Measurements from ENCODE around the gene HKDC1.
"Not testable (repeated sequence)": the region's sequence is repeated elsewhere in the genome, so short reads cannot be mapped to it uniquely, and the experiment has no call there.

Gene HKDC1, protein sequence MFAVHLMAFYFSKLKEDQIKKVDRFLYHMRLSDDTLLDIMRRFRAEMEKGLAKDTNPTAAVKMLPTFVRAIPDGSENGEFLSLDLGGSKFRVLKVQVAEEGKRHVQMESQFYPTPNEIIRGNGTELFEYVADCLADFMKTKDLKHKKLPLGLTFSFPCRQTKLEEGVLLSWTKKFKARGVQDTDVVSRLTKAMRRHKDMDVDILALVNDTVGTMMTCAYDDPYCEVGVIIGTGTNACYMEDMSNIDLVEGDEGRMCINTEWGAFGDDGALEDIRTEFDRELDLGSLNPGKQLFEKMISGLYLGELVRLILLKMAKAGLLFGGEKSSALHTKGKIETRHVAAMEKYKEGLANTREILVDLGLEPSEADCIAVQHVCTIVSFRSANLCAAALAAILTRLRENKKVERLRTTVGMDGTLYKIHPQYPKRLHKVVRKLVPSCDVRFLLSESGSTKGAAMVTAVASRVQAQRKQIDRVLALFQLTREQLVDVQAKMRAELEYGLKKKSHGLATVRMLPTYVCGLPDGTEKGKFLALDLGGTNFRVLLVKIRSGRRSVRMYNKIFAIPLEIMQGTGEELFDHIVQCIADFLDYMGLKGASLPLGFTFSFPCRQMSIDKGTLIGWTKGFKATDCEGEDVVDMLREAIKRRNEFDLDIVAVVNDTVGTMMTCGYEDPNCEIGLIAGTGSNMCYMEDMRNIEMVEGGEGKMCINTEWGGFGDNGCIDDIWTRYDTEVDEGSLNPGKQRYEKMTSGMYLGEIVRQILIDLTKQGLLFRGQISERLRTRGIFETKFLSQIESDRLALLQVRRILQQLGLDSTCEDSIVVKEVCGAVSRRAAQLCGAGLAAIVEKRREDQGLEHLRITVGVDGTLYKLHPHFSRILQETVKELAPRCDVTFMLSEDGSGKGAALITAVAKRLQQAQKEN

DNA sequence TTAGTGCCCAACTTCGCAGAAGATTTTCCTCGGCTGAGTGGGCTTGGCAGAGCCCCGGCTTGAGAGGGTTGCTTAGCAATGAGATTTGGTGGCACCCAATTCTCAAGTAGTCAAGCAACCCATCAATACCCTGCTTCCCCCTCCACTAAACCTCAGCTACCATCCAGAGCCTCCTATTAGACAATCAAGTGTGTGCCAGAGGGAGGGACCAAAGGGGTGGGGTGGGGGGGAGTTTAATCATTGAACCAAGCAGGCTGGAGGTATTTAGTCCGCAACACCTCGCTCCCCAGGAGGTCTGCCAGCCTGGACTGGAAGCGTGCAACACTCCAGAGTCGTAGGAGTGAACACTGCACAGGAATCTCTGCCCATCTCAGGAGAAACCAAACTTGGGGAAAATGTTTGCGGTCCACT is at the start of gene HKDC1:
HKDC1 (plus strand) TSS at position 292 of the 411 bp plus-strand sequence; CDS start at position 396, 104 bp downstream.
- DNase-seq (ENCODE audit: low read depth) = no peak

DNA sequence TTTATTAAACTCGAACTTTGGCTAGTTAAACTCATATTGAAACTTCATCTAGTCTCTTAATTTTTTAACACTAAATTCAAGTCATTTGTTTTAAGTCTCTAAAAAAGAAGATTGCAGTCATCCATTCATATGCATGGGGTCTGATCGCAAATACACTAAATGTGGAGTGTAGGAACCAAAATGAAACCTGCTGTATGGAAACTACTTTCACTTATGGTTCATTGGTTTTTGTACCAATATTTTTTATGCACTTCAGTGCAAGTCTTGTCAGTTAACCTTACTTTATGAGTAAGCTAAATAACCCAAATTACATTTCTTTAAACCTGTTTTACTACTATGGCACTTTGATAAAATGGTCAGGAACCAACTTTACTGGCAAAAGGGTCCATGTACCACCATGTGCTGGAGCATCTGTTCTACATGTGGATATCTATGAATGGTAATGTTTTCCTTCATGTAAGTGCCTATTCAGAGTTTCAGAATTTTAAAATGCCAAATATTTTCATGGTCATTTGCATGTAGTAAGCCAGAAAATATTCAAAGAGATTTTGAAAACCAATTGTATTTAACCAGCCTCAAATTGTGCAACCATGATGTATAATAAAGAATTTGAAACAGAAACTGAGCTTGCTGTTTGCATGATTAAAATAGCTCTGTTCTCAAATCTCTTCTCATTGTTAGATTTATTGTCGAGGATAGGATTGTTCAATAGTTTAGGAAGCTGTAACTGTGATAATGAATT is 47.7 kb upstream of the HKDC1 start:
- no peak for DNase-seq (ENCODE audit: low read depth)

DNA sequence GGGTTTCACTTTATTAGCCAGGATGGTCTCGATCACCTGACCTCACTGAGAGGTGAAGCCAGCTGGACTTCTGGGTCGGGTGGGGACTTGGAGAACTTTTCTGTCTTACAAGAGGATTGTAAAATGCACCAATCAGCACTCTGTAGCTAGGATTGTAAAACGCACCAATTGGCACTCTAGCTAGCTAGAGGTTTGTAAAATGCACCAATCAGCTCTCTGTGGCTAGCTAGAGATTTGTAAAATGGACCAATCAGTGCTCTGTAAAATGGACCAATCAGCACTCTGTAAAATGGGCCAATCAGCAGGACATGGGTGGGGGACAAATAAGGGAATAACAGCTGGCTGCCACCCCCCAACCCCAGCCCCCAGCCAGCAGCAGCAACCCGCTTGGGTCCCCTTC is 44.8 kb upstream of the HKDC1 start:
- not testable (repeated sequence) for DNase-seq (ENCODE audit: low read depth)

DNA sequence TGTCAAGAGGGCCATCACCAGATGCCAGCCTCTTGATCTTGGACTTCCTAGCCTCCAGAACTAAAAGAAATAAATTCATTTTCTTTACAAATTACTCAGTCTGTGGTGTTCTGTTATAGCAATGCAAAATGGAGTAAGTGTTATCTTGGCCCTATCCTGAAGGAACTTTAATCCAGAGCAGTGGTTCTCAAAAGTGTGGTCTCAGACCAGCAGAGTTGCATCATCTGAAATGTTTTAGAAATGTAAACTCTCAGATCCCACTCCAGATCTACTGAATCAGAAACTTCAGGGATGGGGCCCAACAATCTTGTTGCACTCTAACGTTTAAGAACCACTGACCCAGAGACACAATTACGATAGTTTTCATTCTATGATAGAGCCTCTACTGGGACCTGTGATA is 43.3 kb upstream of the HKDC1 start:
- DNase-seq (ENCODE audit: low read depth) = no peak

DNA sequence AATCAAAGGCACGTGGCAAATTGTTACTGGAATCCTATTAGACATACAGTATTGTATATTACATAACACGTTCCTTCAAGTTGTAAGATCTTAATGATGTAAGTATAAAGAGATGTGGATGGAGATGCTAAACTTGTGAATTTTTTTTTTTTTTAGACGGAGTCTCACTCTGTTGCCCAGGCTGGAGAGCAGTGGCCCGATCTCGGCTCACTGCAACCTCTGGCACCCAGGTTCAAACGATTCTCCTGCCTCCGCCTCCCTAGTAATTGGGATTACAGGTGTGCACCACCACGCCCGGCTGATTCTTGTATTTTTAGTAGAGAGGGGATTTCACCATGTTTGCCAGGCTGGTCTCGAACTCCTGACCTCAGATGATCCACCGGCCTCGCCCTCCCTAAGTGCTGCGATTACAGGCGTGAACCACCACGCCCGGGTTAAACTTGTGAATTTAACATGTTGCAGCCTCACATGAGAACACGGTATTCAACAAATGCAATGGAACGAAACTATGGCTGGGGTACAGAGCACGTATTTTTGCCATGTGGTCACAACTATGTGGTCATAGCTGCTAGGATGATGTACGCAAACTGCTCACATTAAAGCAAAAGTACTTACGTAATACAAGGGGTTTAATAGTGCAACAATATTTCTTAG is 40.9 kb upstream of the HKDC1 start:
- DNase-seq (ENCODE audit: low read depth) = peak; percentile 33

DNA sequence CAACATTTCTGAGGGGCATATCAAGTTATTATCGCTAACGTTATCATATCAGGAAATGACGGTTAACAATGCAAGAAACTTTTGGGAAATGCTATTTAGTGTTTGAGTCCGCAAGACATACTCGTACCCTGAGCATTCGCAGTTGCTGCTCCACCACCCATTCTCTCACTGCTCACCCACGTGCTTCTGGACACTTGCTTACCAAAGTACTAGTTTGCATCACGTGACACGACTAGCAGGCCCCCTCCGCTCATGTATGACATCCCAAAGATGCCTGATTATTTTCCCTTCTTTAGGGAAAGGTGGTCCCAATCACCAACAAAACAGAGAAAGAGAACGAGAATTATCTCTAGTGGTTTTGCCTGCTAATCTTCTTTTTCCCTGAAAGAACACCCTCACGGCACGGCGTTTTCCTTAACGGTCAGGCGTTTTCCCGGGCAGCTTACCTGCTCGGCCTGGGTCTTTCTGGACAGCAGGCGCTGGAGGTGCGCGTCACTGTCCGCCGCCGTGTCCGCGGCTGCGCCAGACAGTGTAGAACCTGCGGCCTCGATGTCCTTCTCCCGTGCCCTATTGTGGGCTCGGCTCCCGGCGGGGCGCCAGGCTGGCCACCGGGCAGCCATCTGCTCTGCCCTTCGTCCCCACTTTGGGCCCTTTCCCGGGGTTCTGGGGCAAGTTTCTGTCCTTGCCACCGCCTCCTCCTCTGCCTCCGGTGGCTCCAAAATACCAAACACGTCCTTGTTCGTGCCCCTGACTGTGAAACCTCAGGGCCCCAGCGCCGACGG is 40.2 kb upstream of the HKDC1 start, which contains the start of gene SUPV3L1:
SUPV3L1 (plus strand) TSS at position 492 of the 782 bp plus-strand sequence; CDS start at position 550, 58 bp downstream.
- DNase-seq (ENCODE audit: low read depth) = peak; percentile 94

DNA sequence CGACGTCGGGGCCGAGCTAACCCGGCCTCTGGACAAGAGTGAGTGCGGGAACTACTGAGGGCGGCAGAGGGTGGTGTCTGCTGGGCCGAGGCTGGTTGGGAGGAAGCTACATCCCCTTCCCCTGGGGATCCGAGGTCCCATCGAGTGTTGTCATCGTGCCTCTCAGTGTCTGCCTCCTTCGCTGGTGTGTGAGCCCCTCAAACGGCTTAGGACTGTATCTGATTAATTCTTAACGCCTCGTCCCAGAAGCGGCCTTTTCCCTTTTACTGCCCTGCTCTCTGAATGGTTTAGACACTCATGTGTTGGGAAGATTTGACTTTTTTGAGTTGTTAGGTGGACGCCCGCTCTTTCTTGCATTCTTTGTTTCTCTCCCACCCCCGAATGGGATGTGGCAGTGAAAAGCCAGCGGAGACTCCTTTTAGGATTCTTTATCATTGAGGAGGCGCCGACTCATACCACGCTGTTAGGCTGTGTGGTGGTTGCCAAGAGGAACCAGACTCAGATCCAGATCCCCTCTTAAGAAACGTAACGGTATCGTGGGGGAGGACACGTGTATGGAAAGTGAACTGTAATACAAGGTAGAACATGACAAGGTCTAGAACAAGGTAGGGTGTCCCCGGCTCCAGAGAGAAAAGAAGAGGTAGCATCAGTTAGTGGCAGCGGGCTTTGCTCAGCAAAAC is 39.5 kb upstream of the HKDC1 start:
- DNase-seq (ENCODE audit: low read depth) = peak; percentile 5

DNA sequence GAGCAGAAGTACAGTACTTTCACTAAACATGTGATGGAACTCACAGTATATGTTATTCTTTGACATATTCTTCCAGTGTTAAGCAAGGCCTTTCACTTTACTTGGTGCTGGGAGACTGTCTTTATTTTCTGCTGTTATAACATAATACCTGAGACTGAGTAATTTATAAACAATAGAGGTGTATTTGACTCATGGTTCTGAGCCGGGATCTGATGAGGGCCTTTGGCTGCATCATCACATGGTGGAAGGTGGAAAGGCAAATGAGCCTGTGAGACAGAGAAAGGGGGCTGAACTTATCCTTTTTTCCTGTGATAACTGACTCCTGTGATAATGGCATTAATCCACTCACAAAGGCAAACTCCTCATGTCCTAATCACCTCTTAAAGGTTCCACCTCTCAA is 38.7 kb upstream of the HKDC1 start:
- DNase-seq (ENCODE audit: low read depth) = no peak

DNA sequence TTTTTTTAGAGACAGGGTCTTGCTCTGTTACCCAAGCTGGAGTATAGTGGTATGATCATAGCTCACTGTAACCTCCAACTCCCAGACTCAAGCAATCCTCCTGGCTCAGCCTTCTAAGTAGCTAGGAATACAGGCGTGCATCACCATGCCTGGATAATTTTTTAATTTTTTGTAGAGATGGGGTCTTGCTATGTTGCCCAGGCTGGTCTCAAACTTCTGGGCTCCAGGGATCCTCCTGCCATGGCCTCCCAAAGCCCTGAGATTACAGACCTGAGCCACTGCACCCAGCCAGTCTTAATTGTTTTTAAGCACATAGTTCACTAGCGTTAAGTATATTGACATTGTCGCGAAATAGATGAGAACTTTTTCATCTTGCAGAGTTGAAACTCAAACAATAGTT is 38.1 kb upstream of the HKDC1 start:
- DNase-seq (ENCODE audit: low read depth) = no peak

DNA sequence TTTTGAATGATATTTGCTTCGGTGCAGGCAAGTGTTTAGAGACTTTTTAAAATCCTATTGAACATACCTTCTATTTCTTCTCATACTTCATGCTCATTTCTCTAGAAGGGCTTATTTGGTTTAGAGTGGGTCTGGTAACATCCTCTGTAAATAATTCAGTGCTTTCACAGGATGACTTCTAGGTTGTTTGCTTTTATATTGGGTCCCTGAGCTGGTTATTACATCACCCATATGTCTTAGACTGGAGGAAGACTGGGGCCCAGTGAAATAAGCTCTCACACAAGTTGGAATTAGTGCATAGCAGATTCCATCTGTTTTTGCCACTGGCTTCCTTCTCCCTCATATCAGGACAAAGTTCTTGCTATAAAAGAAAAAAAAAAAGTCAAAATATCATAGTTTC is 33.6 kb upstream of the HKDC1 start:
- no peak for DNase-seq (ENCODE audit: low read depth)

DNA sequence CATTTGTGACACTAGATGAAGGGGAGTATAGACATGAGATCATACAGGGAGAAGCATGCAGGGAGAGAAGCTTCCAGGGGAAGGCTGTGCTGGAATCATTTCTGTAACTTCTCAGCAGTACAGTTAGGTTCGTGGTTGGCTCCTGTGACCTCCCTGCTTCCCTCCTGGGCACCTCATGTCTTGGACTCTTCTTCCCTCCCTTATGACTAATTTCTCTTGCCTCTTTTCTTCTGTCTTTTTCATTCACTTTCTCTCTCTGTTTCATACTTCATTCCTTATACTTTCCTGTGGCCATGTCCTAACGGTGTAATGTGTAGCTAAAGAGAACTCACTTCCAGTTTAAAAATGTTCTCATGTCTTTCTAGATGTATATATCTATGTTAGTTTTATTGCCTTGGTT is 19.1 kb upstream of the HKDC1 start:
- DNase-seq (ENCODE audit: low read depth) = no peak

DNA sequence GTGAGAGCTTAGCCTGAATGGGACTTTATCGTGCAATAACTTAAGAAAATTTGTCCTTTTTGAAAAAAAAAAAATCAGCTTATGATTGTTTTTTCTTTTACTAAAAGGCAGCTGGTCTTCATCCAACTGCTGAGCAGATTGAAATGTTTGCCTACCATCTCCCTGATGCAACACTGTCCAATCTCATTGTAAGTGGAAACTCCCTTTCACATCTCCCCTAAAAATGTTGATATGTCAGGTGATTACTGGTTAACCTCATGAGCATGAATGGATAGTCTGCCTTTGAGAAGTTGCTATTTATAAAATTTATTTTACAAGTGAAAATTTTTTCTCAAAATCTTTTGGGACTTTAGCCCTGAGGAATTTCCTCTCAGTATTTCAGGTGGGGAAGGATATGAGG is 17.8 kb upstream of the HKDC1 start:
- DNase-seq (ENCODE audit: low read depth) = no peak

DNA sequence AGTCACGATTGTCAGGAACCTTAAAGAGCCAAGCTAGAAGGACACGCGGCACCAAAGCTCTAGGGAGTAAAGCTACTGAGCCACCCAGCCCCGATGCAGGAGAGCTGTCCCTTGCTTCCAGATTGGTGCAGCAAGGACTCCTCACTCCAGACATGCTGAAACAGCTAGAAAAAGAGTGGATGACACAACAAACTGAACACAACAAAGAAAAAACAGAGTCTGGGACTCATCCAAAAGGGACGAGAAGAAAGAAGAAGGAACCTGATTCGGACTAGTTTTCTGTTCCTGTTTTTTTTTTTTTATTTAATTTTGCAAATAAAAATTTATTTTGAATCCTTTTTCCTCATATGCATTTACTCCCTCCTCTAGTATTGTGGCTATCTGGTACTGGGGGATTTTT is 11.4 kb upstream of the HKDC1 start:
- DNase-seq (ENCODE audit: low read depth) = no peak

DNA sequence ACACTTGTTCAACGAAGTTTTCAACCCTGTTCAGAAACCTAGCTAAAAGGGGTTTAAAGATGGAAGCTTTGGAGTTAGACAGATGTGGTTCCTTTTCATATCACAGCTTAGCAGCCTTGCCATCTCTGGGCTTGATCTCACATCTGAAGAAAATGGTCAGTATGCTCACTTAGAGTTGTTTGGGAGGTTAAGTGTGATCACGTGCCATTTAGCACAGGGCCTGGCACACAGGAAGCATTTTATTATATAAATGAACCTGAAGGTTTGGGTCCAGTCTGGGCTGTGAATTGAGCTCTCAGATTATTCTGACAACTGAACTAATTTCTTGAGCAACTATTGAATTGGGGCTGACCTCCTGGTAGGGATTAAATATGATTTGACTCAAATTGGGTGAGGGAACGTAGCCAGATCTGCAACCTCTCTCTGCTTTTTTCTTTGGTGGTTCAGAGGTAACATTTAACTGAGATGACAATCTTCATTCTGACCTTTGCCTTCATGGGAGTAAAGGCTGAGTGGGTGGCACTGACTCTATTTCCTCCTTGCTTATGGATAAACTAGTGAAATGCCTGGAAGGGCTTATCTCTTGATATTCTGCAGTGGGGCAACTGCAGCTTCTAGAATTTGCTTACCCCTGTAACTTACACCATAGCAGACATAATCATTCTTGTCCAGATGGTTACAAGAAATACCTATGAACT is 10.2 kb upstream of the HKDC1 start:
- DNase-seq (ENCODE audit: low read depth) = no peak

DNA sequence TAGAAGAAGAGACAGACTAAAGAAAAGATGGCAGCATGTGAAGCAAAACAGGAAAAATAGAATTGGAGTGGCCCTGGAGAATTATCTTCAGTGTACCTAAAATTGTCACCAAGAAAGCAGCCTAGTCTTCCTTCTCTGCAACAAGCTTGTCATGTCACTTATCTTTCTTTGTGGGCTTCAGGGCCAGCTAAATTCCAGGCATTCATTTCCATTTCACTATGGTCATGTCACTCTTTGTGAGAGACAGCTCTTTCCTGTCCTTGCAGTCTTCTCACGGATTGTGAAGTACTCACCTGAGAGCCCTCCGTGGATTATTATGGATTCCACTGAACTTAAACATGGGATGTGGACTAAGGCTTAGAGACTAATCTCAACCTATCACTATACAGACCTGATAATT is 9.0 kb upstream of the HKDC1 start:
- DNase-seq (ENCODE audit: low read depth) = no peak

DNA sequence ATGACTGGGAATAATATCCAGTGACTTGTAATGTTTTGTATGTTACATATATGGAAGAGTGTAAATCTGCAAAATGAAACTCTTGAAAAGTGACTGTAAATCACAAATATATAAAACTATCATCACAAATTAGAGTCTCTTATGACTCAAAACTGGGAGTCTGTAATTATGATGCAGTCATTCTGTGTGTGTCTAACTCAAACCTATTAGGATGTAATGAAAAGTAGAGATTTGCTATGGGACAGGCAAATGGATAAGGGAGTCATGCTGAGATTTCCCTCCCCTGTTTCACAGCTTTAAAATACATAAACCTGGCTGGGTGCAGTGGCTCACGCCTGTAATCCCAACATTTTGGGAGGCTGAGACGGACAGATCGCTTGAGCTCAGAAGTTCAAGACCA is 8.6 kb upstream of the HKDC1 start:
- no peak for DNase-seq (ENCODE audit: low read depth)

DNA sequence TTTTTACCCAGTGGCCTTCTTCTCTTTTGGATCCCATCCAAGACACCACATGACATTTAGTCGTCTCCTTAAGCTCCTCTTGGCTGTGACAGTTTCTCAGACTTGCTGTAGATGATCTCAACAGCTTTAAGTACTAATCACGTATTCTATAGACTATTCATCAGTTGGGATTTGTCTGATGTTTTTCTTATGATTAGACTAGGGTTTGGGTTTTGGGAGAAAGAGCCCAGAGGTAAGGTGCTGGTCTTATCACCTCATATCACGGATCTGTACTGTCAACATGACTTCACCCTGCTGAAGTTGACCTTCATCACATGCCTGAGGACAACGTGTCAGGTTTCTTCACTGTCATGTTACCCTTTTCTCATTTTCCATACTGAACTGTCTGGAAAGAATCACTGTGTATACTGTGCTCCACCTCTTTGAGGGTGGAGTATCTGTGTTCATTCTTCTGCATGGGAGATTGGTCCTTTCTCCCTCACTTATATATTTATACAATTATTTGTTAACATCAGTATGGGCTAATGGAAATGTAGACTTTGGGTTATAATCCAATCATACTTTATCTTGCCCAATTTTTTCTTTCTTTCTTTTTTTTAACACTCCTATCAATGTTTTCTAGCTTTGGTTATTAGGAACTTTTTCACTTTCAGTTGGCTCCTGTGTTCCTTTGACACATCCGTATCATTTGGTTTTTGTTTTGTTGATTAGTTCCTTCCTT is 6.4 kb upstream of the HKDC1 start:
- DNase-seq (ENCODE audit: low read depth) = no peak

DNA sequence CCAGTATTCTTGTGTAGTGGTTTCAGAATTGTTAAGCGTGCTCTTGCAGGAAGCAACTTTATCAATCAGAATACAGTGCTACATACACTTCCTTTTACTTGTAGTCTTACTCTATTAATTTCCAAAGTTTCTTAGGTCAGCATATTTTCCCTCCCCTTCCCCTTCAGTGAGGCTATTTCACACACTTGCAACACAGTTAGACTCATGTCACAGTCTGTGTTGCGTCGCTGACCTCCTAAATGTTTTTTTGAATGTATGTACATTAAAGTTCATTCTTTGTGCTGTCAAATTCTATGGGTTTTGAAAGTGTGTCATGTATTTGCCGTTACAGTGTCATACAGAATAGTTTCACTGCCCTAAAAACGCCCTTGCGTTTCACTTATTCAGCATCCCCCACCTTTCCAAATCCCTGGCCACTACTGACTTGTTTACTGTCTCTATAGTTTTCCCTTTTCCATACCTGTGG is 5.4 kb upstream of the HKDC1 start:
- DNase-seq (ENCODE audit: low read depth) = no peak
